Aorta (tissue), 5 donors: ENCODE measurements around the gene CCDC122. TPM values are rescaled to one million over a fixed set of nuclear protein-coding genes. Genes with fewer than 3 reads are reported as not detected.
A peak's percentile ranks its signal among the peaks of the same experiment; 100 is the strongest.

Experiments used
- ATAC-seq: fragments of 200-7000 bp; cut with Tn5 transposase; one replicate; pipeline ENCODE4 v1.9.1; 2022; ENCODE audit warnings: moderate library complexity; ENCODE audit not compliant: low FRiP score
- DNase-seq, 2 donors: peaks; one replicate each; pipeline ENCODE4 v3.0.0-alpha.2; 2020
- H3K27ac ChIP-seq, 2 donors: one replicate each; pipeline ENCODE4 v1.5.1; 2013; ENCODE audit warnings: low read length in 2 of 2, mild to moderate bottlenecking in 2 of 2, moderate library complexity in 2 of 2, control low read depth in 1 of 2, inconsistent platforms in 1 of 2, low read depth in 1 of 2
- H3K27me3 ChIP-seq, 2 donors: one replicate each; pipeline ENCODE4 v1.6.1; 2013; ENCODE audit warnings: control low read depth in 1 of 2, low read length in 1 of 2, mild to moderate bottlenecking in 1 of 2, moderate library complexity in 1 of 2; ENCODE audit not compliant: insufficient read depth in 2 of 2, control insufficient read depth in 1 of 2
- H3K36me3 ChIP-seq, 2 donors: one replicate each; pipeline ENCODE4 v1.6.1; 2013; ENCODE audit warnings: control low read depth in 1 of 2, low read length in 1 of 2, mild to moderate bottlenecking in 1 of 2; ENCODE audit not compliant: insufficient read depth in 2 of 2, control insufficient read depth in 1 of 2
- H3K4me1 ChIP-seq, 2 donors: one replicate each; pipeline ENCODE4 v1.6.1; 2013; ENCODE audit warnings: low read length in 2 of 2, control low read depth in 1 of 2, mild to moderate bottlenecking in 1 of 2, moderate library complexity in 1 of 2; ENCODE audit not compliant: insufficient read depth in 2 of 2, control insufficient read depth in 1 of 2
- H3K4me3 ChIP-seq, 2 donors: one replicate each; pipeline ENCODE4 v1.5.1; 2013; ENCODE audit warnings: low read length in 2 of 2, control low read depth in 1 of 2, mild to moderate bottlenecking in 1 of 2
- H3K9me3 ChIP-seq: one replicate; pipeline ENCODE4 v1.6.1; 2013; ENCODE audit warnings: mild to moderate bottlenecking, low read length; ENCODE audit not compliant: control insufficient read depth
- WGBS, 2 donors: extraction: QIAGEN DNeasy Blood & Tissue Kit; methylation state at CpG; one replicate each; pipeline ENCODE4 v1.1.7; 2013; 5-methylcytosine and 5-hydroxymethylcytosine counted together
- intact Hi-C, 2 donors: fragments of 100-400 bp; cut with DNase I; formaldehyde crosslinking; loops; one replicate each; pipeline versions ENCODE4 v1.14.2 to v1.15.0; 2022
- polyA plus RNA-seq, 2 donors: library from polyadenylated mRNA; stranded (reverse); fragments of 200-250 nt; gene quantifications; one replicate each; pipeline ENCODE4 v1.2.3, GENCODE V29; 2013
- total RNA-seq, 2 donors: library from RNA; stranded (reverse); fragmentation: NEBNext Ultra II Directional; extraction: Animal tissue kit (Norgen Biotek cat#: 25700); gene quantifications; one replicate each; pipeline ENCODE4 v1.2.1, GENCODE V29; 2021
- donor health status: healthy with polysubstance abuse.
- donor health status: Bipolar disorder and iron deficiency.
- donor health status: DM: no; HTN: no; CAD: no.
- donor health status: DM: no; HTN: no; CAD: no.
- donor health status: DM: yes; HTN: yes; CAD: no.

CCDC122 gene
- total and polyA plus RNA-seq, 4 donors = 3.1 to 8.6 (median 4.9) TPM

GRCh38 chr13:43802511-43802910 lies 77.0 kb downstream of the CCDC122 start:
- Histone ChIP-seq H3K9me3 (no peaks in the 10 kb centered on the region), H3K36me3 (no peaks in the 10 kb centered on the region), H3K27ac (no peak overlapping the region), H3K4me3 (no peak overlapping the region), H3K27me3 (no peaks in the 10 kb centered on the region), H3K4me1 (peaks cover 0 to 3% of the 10 kb centered on the region in 2 donors)
- ATAC-seq (no peak), DNase-seq (no peak)
- intact Hi-C loops = loop anchor here (5.0 to 10.0 kb wide), 5 partner anchors 500 to 1208 kb away; no protein-coding TSS in a partner anchor

- no peak for DNase-seq
- Histone ChIP-seq H3K4me1 (peaks cover 0 to 3% of the 10 kb centered on the region in 2 donors), H3K36me3 (no peaks in the 10 kb centered on the region), H3K9me3 (no peaks in the 10 kb centered on the region), H3K27me3 (no peaks in the 10 kb centered on the region), H3K27ac (no peak overlapping the region), H3K4me3 (no peak overlapping the region)
- WGBS, 2 donors = 64 to 79% methylated on average over 3 of the region's 3 CpGs
- intact Hi-C loops = loop anchor here (5.0 to 10.0 kb wide), 5 partner anchors 499 to 1206 kb away; no protein-coding TSS in a partner anchor
- no peak for ATAC-seq
Observed at GRCh38 chr13:43800828-43801227, 78.7 kb downstream of the CCDC122 start.

- 79 to 93% methylated on average over 4 of the region's 4 CpGs for WGBS, 2 donors
- Histone ChIP-seq H3K36me3 (no peaks in the 10 kb centered on the region), H3K27me3 (no peaks in the 10 kb centered on the region), H3K4me3 (no peak overlapping the region), H3K9me3 (no peaks in the 10 kb centered on the region), H3K27ac (no peak overlapping the region), H3K4me1 (no peaks in the 10 kb centered on the region)
- ATAC-seq = no peak
- DNase-seq = no peak
- intact Hi-C loops = no loop called here
Observed at GRCh38 chr13:43799191-43799590, 80.3 kb downstream of the CCDC122 start.

GRCh38 chr13:43797869-43798268 lies 81.7 kb downstream of the CCDC122 start:
- Histone ChIP-seq H3K36me3 (no peaks in the 10 kb centered on the region), H3K9me3 (no peaks in the 10 kb centered on the region), H3K4me1 (no peaks in the 10 kb centered on the region), H3K4me3 (no peak overlapping the region), H3K27ac (no peak overlapping the region), H3K27me3 (no peaks in the 10 kb centered on the region)
- WGBS, 2 donors = 67 to 70% methylated on average over 3 of the region's 3 CpGs
- ATAC-seq = no peak
- DNase-seq = no peak
- intact Hi-C loops = no loop called here

- Histone ChIP-seq H3K4me1 (no peaks in the 10 kb centered on the region), H3K4me3 (no peak overlapping the region), H3K9me3 (no peaks in the 10 kb centered on the region), H3K27ac (no peak overlapping the region), H3K27me3 (no peaks in the 10 kb centered on the region), H3K36me3 (no peaks in the 10 kb centered on the region)
- intact Hi-C loops = no loop called here
- ATAC-seq = no peak
- WGBS, 2 donors = 97% methylated on average over 1 of the region's 1 CpG
- no peak for DNase-seq
Observed at GRCh38 chr13:43797159-43797558, 82.4 kb downstream of the CCDC122 start.

GRCh38 chr13:43794416-43794815 lies 85.1 kb downstream of the CCDC122 start:
- no peaks in the 10 kb centered on the region for H3K27me3 ChIP-seq
- no peaks in the 10 kb centered on the region for H3K36me3 ChIP-seq
- H3K4me3 ChIP-seq = no peak overlapping the region
- ATAC-seq = no peak
- no peak for DNase-seq
- no peaks in the 10 kb centered on the region for H3K9me3 ChIP-seq
- no peaks in the 10 kb centered on the region for H3K4me1 ChIP-seq
- intact Hi-C loops = no loop called here
- no peak overlapping the region for H3K27ac ChIP-seq

GRCh38 chr13:43792076-43792881 lies 87.3 kb downstream of the CCDC122 start:
- intact Hi-C loops = no loop called here
- no peak overlapping the region for H3K4me3 ChIP-seq
- no peak for ATAC-seq
- H3K27me3 ChIP-seq = no peaks in the 10 kb centered on the region
- no peak overlapping the region for H3K27ac ChIP-seq
- 36 to 42% methylated on average over 3 of the region's 3 CpGs for WGBS, 2 donors
- H3K9me3 ChIP-seq = no peaks in the 10 kb centered on the region
- no peak for DNase-seq
- no peaks in the 10 kb centered on the region for H3K36me3 ChIP-seq
- H3K4me1 ChIP-seq = no peaks in the 10 kb centered on the region

- 46 to 70% methylated on average over 2 of the region's 2 CpGs for WGBS, 2 donors
- Histone ChIP-seq H3K27ac (no peak overlapping the region), H3K4me1 (no peaks in the 10 kb centered on the region), H3K4me3 (no peak overlapping the region), H3K9me3 (no peaks in the 10 kb centered on the region), H3K27me3 (no peaks in the 10 kb centered on the region), H3K36me3 (no peaks in the 10 kb centered on the region)
- intact Hi-C loops = no loop called here
- ATAC-seq = no peak
- DNase-seq = no peak
Observed at GRCh38 chr13:43787997-43788396, 91.5 kb downstream of the CCDC122 start.

GRCh38 chr13:43787518-43787891 lies 92.0 kb downstream of the CCDC122 start:
- no peak overlapping the region for H3K27ac ChIP-seq
- intact Hi-C loops = no loop called here

More at GRCh38 chr13:43787518-43787891, 92.0 kb downstream of the CCDC122 start:
- H3K36me3 ChIP-seq = no peaks in the 10 kb centered on the region
- no peaks in the 10 kb centered on the region for H3K9me3 ChIP-seq
- H3K27me3 ChIP-seq = no peaks in the 10 kb centered on the region
- no peaks in the 10 kb centered on the region for H3K4me1 ChIP-seq
- peak overlapping the region in 1 of 2 donors; percentile 81 for H3K4me3 ChIP-seq
- ATAC-seq = no peak
- no peak for DNase-seq
- 15 to 17% methylated on average over 9 of the region's 9 CpGs for WGBS, 2 donors
